HS-27A (cell line): ENCODE results near the gene CTXND1.
"Not testable (repeated sequence)": the region's sequence is repeated elsewhere in the genome, so short reads cannot be mapped to it uniquely, and the experiment has no call there.

Experiments
- DNase-seq: peaks from one replicate; pipeline ENCODE4 v3.0.0-alpha.2; 2012; ENCODE audit warnings: low read depth, missing footprints

The CTXND1 gene

GRCh38 chr15:80252121-80252518 lies at the start of gene CTXND1:
TSS of gene CTXND1 (minus strand) at chr15:80252213. CDS start at chr15:80201949, 50,264 bp downstream.
- DNase-seq, result no peak

GRCh38 chr15:80301472-80301871 lies 49.5 kb upstream of the CTXND1 start:
- no peak for DNase-seq

- DNase-seq, result not testable (repeated sequence)
Measured at GRCh38 chr15:80295777-80296176, 43.8 kb upstream of the CTXND1 start.

GRCh38 chr15:80292079-80292478 lies 40.1 kb upstream of the CTXND1 start:
- no peak for DNase-seq

- not testable (repeated sequence) for DNase-seq
Measured at GRCh38 chr15:80290891-80291290, 38.9 kb upstream of the CTXND1 start.

GRCh38 chr15:80289528-80290495 lies 37.8 kb upstream of the CTXND1 start:
- no peak for DNase-seq

GRCh38 chr15:80288131-80288530 lies 36.1 kb upstream of the CTXND1 start:
- no peak for DNase-seq

GRCh38 chr15:80286055-80286454 lies 34.0 kb upstream of the CTXND1 start:
- DNase-seq, result no peak

GRCh38 chr15:80285379-80285778 lies 33.4 kb upstream of the CTXND1 start:
- DNase-seq, result no peak

GRCh38 chr15:80283531-80283930 lies 31.5 kb upstream of the CTXND1 start:
- no peak for DNase-seq

GRCh38 chr15:80277147-80277546 lies 25.1 kb upstream of the CTXND1 start:
- DNase-seq, result no peak

- DNase-seq, result peak; percentile 20
Measured at GRCh38 chr15:80275961-80276360, 23.9 kb upstream of the CTXND1 start.

GRCh38 chr15:80274996-80275395 lies 23.0 kb upstream of the CTXND1 start:
- DNase-seq, result no peak

- no peak for DNase-seq
Measured at GRCh38 chr15:80274554-80274953, 22.5 kb upstream of the CTXND1 start.

GRCh38 chr15:80272987-80273386 lies 21.0 kb upstream of the CTXND1 start:
- DNase-seq, result no peak

GRCh38 chr15:80270472-80270871 lies 18.5 kb upstream of the CTXND1 start:
- DNase-seq, result no peak

GRCh38 chr15:80268101-80268500 lies 16.1 kb upstream of the CTXND1 start:
- DNase-seq, result no peak

GRCh38 chr15:80267658-80268057 lies 15.6 kb upstream of the CTXND1 start:
- DNase-seq, result no peak

- no peak for DNase-seq
Measured at GRCh38 chr15:80266745-80267144, 14.7 kb upstream of the CTXND1 start.

- DNase-seq, result no peak
Measured at GRCh38 chr15:80266113-80266512, 14.1 kb upstream of the CTXND1 start.

GRCh38 chr15:80265021-80265420 lies 13.0 kb upstream of the CTXND1 start:
- DNase-seq, result no peak

- DNase-seq, result no peak
Measured at GRCh38 chr15:80264031-80264430, 12.0 kb upstream of the CTXND1 start.

- no peak for DNase-seq
Measured at GRCh38 chr15:80260551-80260950, 8.5 kb upstream of the CTXND1 start.
